GM12801 (cell line): ENCODE results near the gene KLF16.

ENCODE experiments used
- TF ChIP-seq, protein P1 (sequence below): IDR thresholded peaks from one replicate; pipeline ENCODE4 v1.5.1; 2011; ENCODE audit warnings: control low read depth; ENCODE audit not compliant: insufficient read length; ENCODE audit errors: extremely low read depth

KLF16 gene

DNA sequence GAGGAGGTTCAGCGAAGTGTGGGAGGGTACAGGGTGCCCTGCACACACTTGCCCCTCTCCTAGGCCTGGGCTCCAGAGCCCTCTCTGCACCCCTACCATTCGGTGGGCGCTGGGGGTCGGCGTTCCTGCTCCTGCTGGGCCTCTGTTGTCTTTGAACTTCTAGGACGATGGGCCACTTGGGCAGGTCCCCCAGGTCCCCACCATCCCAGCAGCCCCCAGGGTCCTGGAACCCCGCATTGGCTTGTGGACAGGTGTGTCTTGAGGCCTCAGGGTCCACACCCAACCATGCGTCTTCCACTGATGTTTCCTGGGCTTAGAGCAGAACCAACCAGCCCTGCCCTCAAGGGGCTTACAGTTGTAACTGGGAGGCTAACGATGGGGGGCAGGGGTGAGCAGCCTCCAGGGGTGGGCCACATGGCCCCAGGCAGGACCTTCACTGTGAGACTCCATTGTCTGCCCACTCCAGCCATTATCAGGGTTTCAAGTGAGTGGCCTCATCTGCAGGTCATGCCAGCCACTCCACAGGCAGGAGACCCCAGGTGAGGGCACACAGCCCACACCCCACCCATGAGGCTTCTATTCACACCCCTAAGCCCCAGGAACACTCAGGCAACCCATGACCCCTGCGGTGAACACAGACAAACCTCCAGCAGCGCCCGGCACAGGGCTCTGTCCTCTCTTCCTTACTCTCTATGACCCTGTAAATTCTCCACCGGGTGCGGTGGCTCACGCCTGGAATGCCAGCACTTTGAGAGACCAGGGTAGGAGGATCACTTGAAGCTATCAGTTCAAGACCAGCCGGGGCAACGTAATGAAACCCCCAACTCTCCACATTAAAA is 2.0 kb upstream of the KLF16 start:
- TF ChIP-seq, protein P1, sequence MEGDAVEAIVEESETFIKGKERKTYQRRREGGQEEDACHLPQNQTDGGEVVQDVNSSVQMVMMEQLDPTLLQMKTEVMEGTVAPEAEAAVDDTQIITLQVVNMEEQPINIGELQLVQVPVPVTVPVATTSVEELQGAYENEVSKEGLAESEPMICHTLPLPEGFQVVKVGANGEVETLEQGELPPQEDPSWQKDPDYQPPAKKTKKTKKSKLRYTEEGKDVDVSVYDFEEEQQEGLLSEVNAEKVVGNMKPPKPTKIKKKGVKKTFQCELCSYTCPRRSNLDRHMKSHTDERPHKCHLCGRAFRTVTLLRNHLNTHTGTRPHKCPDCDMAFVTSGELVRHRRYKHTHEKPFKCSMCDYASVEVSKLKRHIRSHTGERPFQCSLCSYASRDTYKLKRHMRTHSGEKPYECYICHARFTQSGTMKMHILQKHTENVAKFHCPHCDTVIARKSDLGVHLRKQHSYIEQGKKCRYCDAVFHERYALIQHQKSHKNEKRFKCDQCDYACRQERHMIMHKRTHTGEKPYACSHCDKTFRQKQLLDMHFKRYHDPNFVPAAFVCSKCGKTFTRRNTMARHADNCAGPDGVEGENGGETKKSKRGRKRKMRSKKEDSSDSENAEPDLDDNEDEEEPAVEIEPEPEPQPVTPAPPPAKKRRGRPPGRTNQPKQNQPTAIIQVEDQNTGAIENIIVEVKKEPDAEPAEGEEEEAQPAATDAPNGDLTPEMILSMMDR, result no peak

DNA sequence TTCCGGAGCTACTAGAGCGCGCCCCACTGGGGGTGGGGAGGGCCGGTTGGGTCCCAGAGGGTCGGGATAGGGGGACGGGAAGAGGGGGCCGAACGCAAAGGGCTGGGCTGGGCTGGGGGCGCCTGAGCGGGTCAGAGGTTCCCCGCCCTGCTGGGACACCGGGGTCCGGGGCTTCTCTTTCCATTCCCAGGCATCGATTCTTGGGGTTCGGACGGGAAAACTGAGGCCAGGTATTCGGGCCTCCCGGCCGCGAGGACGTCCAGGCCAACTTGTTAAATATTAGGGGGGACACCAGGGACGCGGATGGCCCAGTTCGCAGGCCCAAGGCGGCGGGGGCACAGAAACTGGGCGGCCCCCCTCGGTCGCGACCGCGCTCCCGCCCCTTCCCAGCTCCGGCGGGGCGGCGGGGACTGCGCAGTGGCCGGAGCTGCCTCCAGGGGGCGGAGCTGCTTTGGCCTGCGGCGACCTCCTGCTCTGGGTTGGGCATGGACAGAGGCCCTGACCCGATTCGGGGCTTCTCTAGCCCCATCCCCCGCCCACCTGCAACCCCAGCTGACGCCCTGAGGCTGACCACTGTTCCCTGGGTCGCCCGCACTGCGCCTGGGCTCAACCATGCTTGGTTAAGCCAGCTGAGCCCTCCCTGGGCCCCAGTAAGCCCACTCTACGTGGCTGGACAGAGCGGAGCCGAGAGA is 1.2 kb upstream of the KLF16 start:
- TF ChIP-seq, protein P1, result no peak

- TF ChIP-seq, protein P1, result no peak
Measured at GRCh38 chr19:1863638-1864479, 480 bp upstream of the KLF16 start.

DNA sequence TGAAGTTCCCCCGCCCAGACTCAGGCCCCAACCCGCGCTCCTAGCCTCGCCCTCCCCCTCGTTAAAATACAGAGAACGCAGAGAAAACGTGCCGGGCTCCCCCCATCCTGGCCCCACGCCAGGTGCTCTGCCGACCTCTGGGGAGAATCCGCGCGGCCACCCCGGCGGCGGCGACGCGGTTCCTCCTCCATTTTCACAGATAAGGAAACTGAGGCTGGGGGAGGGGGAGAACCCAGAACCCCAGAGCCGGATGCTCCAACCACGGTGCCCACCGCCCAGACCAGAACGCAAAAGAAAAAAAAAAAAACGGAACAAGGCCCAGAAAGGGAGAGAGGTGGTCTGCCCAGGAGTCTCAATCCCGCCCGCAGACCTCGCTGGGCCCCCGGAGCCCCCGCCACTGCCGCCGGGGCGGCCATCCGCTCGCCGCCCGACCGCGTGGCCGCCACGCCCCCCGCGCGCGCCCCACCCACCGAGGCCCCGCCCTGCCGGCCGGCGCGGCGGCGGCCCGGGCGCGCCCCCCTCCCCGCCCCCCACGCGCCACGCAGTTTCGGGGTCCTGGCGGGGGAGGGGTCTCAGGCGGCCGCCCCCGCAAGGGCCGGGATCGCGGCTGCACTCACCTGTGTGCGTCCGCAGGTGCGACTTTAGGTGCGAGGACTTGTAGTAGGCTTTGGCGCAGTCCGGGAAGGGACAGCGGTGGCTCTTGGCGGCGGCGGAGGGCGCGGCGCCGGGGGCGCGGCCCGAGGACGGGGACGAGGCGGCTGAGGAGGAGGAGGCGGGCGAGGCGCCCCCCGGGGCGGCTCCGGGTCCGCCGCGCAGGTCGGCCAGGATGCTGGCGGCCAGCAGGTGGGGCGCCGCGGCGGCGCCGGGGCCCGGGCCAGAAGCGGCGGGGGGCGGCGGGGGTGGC is 703 bp downstream of the KLF16 start:
- TF ChIP-seq, protein P1, result no peak

DNA sequence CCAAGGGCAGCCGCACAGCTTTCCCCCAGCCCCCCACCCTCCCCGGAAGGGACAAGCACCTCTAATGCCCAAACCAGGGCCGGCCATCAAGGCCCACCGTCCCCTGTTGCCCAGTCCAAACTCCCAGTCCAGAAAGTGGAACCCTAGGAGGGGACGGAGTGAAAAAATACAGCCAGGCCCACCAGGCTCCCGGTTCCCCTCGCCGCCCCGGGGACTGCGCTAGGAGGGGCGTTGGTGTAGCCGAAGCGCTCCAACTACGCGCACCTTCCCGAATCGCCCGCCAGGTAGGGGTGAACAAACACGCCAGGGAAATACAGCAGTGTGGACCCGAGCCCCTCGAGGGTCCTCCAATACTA is 1.3 kb downstream of the KLF16 start:
- TF ChIP-seq, protein P1, result no peak

DNA sequence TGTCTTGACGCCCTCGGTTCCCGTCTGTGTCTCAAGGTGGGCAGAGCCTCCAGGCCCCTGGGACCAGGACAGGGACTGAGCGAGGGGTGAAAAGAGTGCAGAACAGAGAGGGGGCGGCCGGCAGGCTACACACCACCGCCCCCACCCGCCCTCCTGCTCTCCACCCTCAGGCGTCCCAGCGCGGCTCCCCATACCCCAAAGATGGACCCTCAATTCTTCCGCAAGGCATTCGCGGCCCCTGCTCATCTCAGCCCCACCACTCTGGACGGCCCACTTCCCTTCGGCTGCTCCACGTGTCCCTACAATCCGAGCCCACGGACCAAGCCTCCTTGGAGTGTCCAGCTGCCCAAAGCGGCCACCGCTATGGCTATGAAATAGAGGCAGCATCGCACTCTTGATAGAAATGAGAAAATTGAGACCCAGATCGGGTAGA is 1.8 kb downstream of the KLF16 start:
- TF ChIP-seq, protein P1, result no peak
